Measurements from ENCODE around the gene NBPF14.
"Not testable (repeated sequence)": the region's sequence is repeated elsewhere in the genome, so short reads cannot be mapped to it uniquely, and the experiment has no call there.

- TF ChIP-seq CTCF, EZH2phosphoT487 (IDR thresholded peaks at IDR 0.05): not testable (repeated sequence)
These were observed 73.1 kb downstream of the NBPF14 start for GRCh38 chr1:148522561-148523204.
